ENCODE data around the gene ZNF407. TPM values are rescaled to one million over a fixed set of nuclear protein-coding genes. Genes with fewer than 3 reads are reported as not detected.

Gene ZNF407
- total RNA-seq, 1 donor from 2014 or later, result 14.2 TPM

DNA sequence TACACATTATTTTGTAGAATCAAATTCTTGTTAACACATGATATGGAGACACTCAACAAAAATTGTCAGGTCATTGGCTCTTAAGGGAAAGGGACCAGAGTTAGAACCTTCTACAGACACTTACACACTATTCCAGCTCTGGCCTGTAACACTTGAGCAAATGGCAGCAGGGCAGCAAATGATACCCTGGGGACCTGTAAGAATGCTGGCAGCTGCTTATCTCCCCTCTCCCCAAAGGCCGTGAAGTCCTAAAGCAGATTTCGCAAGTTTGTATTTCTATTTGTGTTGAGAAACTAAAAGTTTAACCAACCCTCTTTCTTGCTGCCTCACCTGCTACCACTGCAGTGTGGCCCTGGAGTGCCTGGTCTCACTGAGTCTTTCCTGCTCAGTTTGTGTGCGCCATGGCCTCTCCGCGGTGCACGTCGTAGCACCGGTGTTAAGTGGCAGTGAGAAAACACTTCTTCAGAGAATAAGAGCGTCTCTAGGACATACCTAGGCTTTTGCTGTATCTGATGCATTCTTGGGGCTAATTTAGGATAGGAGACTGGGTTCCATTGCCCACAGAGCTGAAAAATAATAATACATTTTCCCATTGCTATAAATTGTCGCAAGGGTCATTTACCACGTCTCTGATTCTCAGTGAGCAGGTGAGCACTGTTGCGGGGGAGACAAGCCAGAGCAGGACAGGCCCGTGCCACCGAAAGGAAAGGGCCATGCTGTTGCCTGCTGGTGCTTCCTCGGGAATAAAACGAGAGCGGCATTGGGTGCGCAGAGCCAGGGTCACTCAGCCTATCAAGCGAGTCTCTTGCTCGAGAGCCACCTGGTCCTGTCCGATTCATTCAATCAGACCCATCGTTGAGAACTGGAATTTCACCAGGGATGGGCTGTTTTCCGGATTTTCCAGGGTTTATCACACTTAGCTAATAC lies 406.4 kb downstream of the ZNF407 start:
- Mint-ChIP-seq H3K27ac (ENCODE audit: unreplicated experiment) (no peak overlapping the region), H3K27me3 (ENCODE audit: unreplicated experiment) (no peaks in the 10 kb centered on the region), H3K9me3 (ENCODE audit: unreplicated experiment) (peaks cover 1% of the 10 kb centered on the region), H3K4me3 (ENCODE audit: unreplicated experiment) (no peak overlapping the region), H3K36me3 (ENCODE audit: unreplicated experiment) (no peaks in the 10 kb centered on the region), H3K4me1 (ENCODE audit: unreplicated experiment) (no peaks in the 10 kb centered on the region)
- DNase-seq (ENCODE audit: extremely low spot score, unreplicated experiment), result no peak
- TF ChIP-seq, protein P1, sequence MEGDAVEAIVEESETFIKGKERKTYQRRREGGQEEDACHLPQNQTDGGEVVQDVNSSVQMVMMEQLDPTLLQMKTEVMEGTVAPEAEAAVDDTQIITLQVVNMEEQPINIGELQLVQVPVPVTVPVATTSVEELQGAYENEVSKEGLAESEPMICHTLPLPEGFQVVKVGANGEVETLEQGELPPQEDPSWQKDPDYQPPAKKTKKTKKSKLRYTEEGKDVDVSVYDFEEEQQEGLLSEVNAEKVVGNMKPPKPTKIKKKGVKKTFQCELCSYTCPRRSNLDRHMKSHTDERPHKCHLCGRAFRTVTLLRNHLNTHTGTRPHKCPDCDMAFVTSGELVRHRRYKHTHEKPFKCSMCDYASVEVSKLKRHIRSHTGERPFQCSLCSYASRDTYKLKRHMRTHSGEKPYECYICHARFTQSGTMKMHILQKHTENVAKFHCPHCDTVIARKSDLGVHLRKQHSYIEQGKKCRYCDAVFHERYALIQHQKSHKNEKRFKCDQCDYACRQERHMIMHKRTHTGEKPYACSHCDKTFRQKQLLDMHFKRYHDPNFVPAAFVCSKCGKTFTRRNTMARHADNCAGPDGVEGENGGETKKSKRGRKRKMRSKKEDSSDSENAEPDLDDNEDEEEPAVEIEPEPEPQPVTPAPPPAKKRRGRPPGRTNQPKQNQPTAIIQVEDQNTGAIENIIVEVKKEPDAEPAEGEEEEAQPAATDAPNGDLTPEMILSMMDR (IDR thresholded peaks at IDR 0.05), result no peak

DNA sequence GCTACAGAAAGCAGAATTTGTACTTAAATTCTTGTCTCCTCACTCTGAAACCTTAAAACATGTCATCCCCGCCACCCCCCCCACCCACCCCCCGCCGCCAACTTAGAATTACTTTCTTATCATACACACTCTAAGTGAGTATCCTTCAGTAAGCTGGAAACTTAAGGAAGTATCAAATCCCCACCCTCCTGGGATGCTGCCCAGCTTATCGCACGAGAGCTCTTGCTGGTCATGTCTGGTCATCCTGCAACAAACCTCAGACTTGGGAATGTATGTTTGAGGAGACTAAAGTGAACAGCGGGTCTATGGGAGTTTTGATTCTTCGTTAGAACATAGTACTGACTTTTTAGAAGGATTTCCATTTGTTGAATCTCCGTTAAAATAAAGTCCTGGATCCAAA lies 408.0 kb downstream of the ZNF407 start:
- no peaks in the 10 kb centered on the region for H3K36me3 Mint-ChIP-seq (ENCODE audit: unreplicated experiment)
- no peaks in the 10 kb centered on the region for H3K4me1 Mint-ChIP-seq (ENCODE audit: unreplicated experiment)
- no peak for DNase-seq (ENCODE audit: extremely low spot score, unreplicated experiment)
- H3K9me3 Mint-ChIP-seq (ENCODE audit: unreplicated experiment), result peaks cover 4% of the 10 kb centered on the region
- no peak overlapping the region for H3K4me3 Mint-ChIP-seq (ENCODE audit: unreplicated experiment)
- TF ChIP-seq, protein P1 (IDR thresholded peaks at IDR 0.05), result no peak
- H3K27ac Mint-ChIP-seq (ENCODE audit: unreplicated experiment), result no peak overlapping the region
- no peaks in the 10 kb centered on the region for H3K27me3 Mint-ChIP-seq (ENCODE audit: unreplicated experiment)

DNA sequence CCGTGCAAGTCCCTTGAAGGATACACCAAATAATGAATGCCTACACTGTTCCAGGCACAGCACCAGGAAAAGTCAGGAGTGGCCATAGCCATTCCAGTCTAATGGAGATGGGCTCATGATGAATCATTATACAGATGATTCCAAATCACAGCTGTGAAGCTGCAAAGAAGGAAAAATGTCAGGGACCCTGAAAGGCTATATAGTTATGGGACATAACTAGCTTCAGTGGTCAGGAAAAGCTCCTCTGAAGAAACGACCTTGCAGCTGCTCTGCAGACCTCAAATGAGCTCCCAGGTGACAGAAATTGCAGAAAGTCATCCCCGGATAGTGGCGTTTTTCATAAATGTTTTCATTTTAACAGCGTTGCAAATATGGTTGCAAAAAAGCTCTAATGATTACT lies 410.5 kb downstream of the ZNF407 start:
- Mint-ChIP-seq H3K4me1 (ENCODE audit: unreplicated experiment) (no peaks in the 10 kb centered on the region), H3K9me3 (ENCODE audit: unreplicated experiment) (peaks cover 4% of the 10 kb centered on the region), H3K27me3 (ENCODE audit: unreplicated experiment) (no peaks in the 10 kb centered on the region), H3K27ac (ENCODE audit: unreplicated experiment) (no peak overlapping the region), H3K4me3 (ENCODE audit: unreplicated experiment) (no peak overlapping the region), H3K36me3 (ENCODE audit: unreplicated experiment) (no peaks in the 10 kb centered on the region)
- no peak for DNase-seq (ENCODE audit: extremely low spot score, unreplicated experiment)
- TF ChIP-seq, protein P1 (IDR thresholded peaks at IDR 0.05), result no peak

DNA sequence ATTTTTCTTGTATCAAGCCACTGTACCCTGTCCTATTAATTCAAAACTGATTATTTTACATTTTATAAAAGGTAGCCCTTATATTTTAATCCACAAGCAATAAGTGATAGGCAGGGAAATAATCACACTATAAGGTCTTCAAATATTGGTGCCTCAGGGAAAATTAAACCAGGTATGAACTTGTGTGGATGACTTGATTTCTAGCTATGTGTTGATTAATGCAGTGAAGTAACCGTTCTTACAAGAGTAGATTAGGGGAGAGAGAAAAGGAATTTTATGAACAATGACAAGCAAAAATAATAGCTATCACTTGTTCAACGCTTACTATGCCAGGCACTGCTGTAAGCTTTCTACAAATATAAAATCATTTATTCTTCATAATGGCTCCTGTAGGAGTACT lies 411.6 kb downstream of the ZNF407 start:
- TF ChIP-seq, protein P1 (IDR thresholded peaks at IDR 0.05), result no peak
- H3K27ac Mint-ChIP-seq (ENCODE audit: unreplicated experiment), result no peak overlapping the region
- peaks cover 4% of the 10 kb centered on the region for H3K9me3 Mint-ChIP-seq (ENCODE audit: unreplicated experiment)
- H3K27me3 Mint-ChIP-seq (ENCODE audit: unreplicated experiment), result no peaks in the 10 kb centered on the region
- no peak overlapping the region for H3K4me3 Mint-ChIP-seq (ENCODE audit: unreplicated experiment)
- H3K4me1 Mint-ChIP-seq (ENCODE audit: unreplicated experiment), result no peaks in the 10 kb centered on the region
- DNase-seq (ENCODE audit: extremely low spot score, unreplicated experiment), result no peak
- no peaks in the 10 kb centered on the region for H3K36me3 Mint-ChIP-seq (ENCODE audit: unreplicated experiment)

DNA sequence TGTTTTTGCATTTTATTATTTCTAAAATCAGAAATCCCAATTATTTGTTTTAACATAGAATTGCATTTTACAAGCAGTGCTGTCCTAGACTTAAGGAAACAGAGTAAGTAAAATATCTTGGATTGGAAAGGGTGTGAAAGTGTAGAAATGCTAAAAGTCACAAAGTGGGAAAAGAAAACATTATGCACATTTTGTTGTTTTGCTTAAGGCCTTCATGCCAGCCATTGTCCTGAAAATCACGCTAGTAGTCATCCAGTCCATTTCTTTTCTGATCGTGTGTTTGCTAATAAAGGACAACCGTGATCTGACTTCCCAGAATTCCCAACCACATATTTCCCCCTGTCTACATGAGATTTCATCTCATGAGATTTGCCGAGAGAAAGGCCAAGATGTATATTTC lies 412.2 kb downstream of the ZNF407 start:
- H3K9me3 Mint-ChIP-seq (ENCODE audit: unreplicated experiment), result peaks cover 4% of the 10 kb centered on the region
- no peak overlapping the region for H3K27ac Mint-ChIP-seq (ENCODE audit: unreplicated experiment)
- TF ChIP-seq, protein P1 (IDR thresholded peaks at IDR 0.05), result no peak
- no peaks in the 10 kb centered on the region for H3K36me3 Mint-ChIP-seq (ENCODE audit: unreplicated experiment)
- no peak overlapping the region for H3K4me3 Mint-ChIP-seq (ENCODE audit: unreplicated experiment)
- H3K27me3 Mint-ChIP-seq (ENCODE audit: unreplicated experiment), result no peaks in the 10 kb centered on the region
- H3K4me1 Mint-ChIP-seq (ENCODE audit: unreplicated experiment), result no peaks in the 10 kb centered on the region
- no peak for DNase-seq (ENCODE audit: extremely low spot score, unreplicated experiment)
